KOPT-K1 (cell line): Measurements from ENCODE around the gene VPS9D1.

Experiments
- H3K27ac ChIP-seq: fragments of 200-600 bp; sonication (generic); 2 replicates; pipeline ENCODE4 v1.5.1; 2016; ENCODE audit warnings: antibody characterized with exemption, mild to moderate bottlenecking, low read depth, low read length; ENCODE audit not compliant: poor library complexity, severe bottlenecking
- H3K36me3 ChIP-seq: fragments of 200-600 bp; sonication (generic); 2 replicates; pipeline ENCODE4 v1.5.1; 2017; ENCODE audit warnings: antibody characterized with exemption, mild to moderate bottlenecking, low read length, moderate library complexity; ENCODE audit not compliant: insufficient read depth
- H3K9me3 ChIP-seq: fragments of 200-600 bp; sonication (generic); 2 replicates; pipeline ENCODE4 v1.5.1; 2017; ENCODE audit warnings: antibody characterized with exemption, low read length, mild to moderate bottlenecking; ENCODE audit not compliant: insufficient read depth, poor library complexity, severe bottlenecking

Gene VPS9D1, protein sequence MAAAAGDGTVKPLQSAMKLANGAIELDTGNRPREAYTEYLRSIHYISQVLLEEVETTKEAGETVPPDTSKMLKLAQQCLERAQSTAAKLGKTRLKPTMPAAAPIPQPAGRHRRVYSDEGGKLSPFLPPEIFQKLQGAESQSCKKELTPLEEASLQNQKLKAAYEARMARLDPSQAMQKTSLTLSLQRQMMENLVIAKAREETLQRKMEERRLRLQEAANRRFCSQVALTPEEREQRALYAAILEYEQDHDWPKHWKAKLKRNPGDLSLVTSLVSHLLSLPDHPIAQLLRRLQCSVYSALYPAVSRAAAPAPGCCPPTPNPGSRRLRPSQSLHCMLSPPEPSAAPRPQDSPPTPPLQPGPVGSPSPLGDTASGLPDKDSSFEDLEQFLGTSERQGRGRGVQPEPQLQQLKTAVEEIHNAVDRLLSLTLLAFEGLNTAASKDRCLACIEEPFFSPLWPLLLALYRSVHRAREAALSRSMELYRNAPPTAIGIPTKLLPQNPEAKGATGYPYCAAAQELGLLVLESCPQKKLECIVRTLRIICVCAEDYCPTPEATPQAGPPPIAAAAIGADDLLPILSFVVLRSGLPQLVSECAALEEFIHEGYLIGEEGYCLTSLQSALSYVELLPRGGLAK

DNA sequence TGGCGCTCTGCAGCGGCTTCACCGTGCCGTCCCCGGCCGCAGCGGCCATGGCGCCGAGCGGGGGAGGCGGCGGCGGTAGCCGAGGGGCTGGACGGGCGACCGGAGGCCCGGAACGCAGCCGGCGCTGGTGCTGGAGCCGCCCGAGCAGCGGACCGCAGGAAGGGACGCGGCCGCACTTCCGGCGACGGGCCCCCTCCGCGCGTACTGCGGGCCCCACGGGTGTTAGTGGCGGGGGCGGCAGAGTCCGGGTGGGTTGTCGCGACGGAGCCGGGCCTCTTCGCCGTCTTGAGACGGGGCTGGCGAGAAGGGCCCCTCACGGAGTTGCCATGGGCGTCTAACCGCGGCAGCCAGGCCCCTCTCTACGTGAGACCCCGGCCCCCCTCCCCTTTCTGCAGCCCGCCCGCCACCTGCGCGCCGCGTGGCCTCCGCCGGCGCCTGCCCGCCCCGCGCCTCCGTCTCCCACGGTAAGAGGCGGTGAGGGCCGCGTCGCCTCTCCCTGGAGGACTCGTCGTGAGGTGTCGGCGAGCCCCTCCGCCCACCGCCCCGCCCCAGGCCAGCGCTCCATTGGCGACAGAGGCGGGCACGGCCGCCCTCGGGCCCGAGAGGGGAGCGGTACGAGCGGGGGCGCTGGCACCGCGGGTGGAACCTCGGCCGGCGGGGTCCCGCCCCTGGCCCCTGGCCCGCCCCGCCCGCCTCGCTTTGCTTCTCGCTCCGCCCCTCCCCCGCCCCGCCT lies at the start of gene VPS9D1, which contains the start of gene ZNF276:
VPS9D1 (minus strand) TSS at position 86 of the 733 bp plus-strand sequence; CDS start at position 49, 37 bp downstream.
ZNF276 (plus strand) TSS at position 725 of the 733 bp plus-strand sequence. CDS start 104 bp downstream, outside the sequence.
- H3K9me3 ChIP-seq, result no peaks in the 10 kb centered on the region
- peak within 1 kb of the TSS; percentile 99 for H3K27ac ChIP-seq
- H3K36me3 ChIP-seq, result peaks cover 47% of the 10 kb centered on the region

DNA sequence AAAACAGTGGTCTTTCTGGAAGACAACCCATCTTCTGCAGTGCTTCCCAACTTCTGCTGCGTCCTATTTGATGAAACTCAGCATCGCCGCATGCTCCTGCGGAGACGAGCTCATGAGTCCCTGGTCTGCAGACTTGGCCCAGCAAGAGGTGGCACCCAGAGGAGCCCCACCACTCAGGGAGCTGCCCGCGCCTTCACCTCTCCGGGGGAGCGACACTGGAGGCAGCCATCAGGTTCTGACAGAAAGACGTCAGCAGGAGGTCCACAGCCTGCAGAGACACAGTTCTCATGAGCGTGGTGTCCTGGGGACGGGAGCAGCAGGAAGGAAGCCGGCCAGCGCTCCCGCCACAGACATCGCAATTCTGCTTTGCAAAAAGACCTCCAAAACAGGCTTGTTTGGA lies 49.7 kb upstream of the VPS9D1 start:
- H3K27ac ChIP-seq, result no peak overlapping the region
- peaks cover 99% of the 10 kb centered on the region for H3K36me3 ChIP-seq
- H3K9me3 ChIP-seq, result no peaks in the 10 kb centered on the region

DNA sequence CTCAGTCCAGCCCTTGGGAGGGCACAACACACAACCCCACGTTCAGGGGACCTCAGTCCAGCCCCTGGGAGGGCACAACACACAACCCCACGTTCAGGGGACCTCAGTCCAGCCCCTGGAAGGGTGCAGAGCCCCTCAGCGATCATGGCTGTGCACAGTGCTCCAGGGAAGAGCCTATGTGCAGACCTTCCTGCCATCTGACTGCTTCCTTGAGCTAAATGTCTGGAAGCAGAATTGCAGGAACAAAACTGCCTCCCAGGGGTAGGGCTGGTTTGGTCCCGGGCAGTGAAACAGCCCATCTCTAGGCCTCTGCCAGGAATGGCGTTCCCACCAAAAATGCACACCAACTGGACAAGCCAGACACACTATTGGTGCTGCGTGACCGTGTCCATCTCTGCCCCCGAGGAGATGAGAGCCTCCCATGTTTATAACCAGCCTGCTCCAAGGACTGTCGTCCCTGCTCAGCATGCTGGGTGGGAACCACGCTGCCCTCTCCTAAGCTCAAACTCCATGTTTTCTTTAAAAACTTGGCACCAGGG lies 44.7 kb upstream of the VPS9D1 start:
- no peaks in the 10 kb centered on the region for H3K9me3 ChIP-seq
- peaks cover 95% of the 10 kb centered on the region for H3K36me3 ChIP-seq
- no peak overlapping the region for H3K27ac ChIP-seq

DNA sequence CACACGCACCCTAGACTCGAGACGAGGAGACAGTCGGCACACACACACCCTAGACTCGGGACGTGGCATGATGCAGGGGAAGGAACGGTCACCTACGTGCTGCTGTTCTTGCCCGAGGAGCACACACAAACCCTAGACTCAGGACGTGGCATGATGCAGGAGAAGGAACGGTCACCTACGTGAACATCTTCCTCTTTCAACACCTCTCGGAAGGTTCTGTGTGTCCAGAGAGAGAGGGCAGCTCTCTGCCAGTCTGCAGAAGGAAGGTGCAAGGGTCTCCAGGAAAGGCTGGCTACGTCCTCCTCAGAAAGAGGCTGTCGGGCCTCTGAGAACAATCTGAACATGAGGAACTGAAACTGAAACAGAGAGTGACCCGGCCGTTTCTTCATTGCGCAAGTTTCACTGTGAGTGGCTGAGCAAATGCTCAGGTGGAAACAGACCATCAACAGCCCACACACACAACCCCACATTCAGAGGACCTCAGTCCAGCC lies 44.1 kb upstream of the VPS9D1 start:
- Histone ChIP-seq H3K27ac (no peak overlapping the region), H3K36me3 (peaks cover 95% of the 10 kb centered on the region), H3K9me3 (no peaks in the 10 kb centered on the region)

DNA sequence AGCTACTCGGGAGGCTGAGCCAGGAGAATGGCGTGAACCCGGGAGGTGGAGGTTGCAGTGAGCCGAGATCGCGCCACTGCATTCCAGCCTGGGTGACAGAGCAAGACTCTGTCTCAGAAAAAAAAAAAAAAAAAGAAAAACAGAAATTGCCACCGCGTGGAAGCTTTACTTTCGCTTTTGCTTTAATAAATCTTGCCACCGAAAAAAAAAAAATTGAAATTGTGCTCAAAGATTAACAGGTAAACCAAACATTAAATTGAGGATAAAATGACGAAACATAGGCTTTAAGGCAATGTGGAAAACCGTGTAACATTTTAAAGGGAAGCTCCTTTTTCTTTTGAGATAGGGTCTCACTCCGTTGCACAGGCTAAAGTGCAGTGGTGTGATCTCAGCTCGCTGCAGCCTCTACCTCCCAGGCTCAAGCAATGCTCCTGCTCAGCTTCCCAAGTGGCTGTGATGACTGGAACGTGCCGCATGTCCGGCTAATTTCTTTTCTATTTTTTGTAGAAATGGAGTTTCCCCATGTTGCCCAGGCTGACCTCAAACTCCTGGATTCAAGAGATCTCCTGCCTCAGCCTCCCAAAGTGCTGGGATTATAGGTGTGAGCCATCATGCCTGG lies 40.7 kb upstream of the VPS9D1 start:
- Histone ChIP-seq H3K36me3 (peaks cover 95% of the 10 kb centered on the region), H3K27ac (peak overlapping the region; percentile 58), H3K9me3 (no peaks in the 10 kb centered on the region)

DNA sequence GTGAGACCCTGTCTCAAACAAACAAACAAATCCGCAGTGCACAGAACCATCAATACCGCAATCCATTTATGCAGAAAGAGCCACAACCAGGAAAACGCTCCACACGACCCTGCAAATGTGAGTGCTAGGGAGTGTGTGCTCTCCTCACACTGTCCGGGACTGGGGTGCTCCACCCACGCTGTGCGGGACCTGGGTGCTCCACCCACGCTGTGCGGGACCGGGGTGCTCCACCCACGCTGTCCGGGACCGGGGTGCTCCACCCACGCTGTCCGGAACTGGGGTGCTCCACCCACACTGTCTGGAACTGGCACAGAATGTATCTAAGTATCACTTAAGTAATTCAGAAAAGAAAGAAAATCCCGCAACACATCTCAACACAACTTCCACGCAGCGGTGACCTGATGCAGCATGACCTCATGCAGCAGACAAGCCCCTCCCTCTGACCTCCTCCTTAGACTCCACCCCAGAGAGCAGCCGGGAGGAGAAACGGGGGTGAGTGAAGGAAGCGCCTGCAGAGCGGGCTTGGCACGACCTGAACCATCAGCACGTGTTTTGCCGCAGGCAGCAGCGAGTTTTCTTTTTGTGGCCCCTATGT lies 39.1 kb upstream of the VPS9D1 start:
- Histone ChIP-seq H3K9me3 (no peaks in the 10 kb centered on the region), H3K36me3 (peaks cover 96% of the 10 kb centered on the region), H3K27ac (no peak overlapping the region)

DNA sequence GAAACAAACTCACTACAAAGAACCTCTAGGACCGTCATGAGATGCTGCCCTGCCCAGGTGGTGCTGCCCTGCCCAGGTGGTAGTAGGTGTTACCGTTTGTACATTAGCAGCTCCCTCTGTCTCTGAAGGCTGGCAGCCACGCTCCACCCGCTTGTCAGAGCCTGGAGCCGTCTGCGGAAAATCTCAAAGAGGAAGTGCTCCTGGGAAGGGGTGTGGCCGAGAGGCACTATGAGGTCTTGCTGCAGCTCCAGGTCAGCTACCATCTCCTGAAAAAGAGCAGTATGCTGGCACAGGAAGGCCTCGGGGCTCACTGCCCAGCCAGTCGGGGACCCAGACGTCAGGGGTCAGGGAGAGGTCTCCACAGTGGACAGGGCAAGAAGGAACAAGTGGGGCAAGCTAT lies 28.9 kb upstream of the VPS9D1 start:
- H3K27ac ChIP-seq, result no peak overlapping the region
- H3K36me3 ChIP-seq, result peaks cover 97% of the 10 kb centered on the region

DNA sequence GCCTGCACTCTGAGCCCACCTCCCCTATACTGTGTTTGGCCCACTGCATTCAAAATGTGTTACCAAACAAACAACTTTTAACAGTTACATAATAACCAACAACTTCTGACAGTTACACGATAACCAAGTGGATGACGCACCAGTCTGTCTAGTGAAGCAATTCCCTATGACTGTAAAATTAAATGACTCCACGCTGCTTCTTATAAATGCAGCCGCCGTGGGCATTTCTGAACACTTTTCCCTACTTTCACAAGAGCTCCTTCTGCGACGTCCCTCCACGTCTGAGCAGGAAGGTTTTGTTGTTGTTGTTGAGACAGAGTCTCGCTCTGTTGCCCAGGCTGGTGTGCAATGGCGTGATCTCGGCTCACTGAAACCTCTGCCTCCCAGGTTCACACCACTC lies 28.2 kb upstream of the VPS9D1 start:
- H3K9me3 ChIP-seq, result no peaks in the 10 kb centered on the region
- peaks cover 97% of the 10 kb centered on the region for H3K36me3 ChIP-seq
- no peak overlapping the region for H3K27ac ChIP-seq

More for the DNA sequence above, 28.9 kb upstream of the VPS9D1 start:
- no peaks in the 10 kb centered on the region for H3K9me3 ChIP-seq

DNA sequence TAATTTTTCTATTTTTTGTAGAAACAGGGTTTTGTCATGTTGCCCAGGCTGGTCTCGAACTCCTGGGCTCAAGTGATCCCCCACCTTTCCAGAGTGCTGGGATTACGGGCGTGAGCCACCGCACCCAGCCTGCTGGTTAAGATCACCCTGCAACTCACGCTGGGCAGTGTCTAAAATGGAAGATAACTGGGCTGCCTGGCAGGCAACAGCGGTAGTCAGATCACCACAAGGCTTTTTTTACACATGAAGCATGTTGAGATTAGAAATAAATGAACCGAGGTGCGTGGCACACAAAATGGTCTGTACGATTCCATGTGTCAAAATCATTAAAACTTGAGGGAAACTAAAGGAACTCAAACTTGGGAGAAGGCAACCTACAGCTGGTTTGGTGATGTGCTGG lies 27.4 kb upstream of the VPS9D1 start:
- Histone ChIP-seq H3K36me3 (peaks cover 97% of the 10 kb centered on the region), H3K9me3 (no peaks in the 10 kb centered on the region), H3K27ac (no peak overlapping the region)

DNA sequence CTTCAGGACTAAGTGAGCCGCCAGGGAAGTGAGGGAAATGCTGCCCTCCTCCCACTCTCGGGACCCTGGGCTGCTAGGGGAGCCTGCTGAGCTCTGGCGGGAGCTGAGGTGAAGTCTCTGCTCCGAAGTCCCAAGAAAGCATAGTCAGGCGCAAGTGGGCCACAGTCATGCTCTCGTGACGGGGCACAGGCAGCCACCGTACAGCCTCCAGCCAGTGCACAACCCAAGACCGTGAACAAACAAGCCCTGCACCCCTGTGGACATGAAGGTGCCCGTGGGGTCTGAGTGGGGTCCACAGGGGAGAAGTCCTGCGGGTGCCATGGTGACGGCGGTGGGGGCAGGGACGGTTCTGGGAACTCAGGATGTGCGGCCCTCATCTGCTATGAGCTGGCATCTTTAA lies 25.3 kb upstream of the VPS9D1 start:
- H3K36me3 ChIP-seq, result peaks cover 97% of the 10 kb centered on the region
- no peak overlapping the region for H3K27ac ChIP-seq
- no peaks in the 10 kb centered on the region for H3K9me3 ChIP-seq

DNA sequence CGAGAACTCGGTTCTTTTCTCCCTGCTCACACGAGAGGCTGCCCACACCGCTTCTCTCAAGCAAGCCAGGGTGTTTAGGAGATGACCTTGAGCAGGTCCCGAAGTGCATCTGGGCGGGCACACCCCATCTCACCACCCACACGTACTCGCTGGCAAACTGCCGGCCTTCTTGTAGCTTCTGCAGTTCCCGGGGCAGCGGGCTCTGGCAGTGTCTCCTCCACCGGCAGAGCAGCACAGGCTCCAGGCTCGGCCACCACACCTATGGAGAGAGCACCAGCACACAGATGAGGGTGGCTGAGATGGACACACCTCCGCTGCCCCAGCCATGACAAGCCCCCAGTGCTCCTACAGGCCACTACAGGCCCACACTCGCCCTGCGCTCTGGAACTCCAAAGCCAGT lies 24.1 kb upstream of the VPS9D1 start:
- peaks cover 97% of the 10 kb centered on the region for H3K36me3 ChIP-seq
- no peak overlapping the region for H3K27ac ChIP-seq
- H3K9me3 ChIP-seq, result no peaks in the 10 kb centered on the region

DNA sequence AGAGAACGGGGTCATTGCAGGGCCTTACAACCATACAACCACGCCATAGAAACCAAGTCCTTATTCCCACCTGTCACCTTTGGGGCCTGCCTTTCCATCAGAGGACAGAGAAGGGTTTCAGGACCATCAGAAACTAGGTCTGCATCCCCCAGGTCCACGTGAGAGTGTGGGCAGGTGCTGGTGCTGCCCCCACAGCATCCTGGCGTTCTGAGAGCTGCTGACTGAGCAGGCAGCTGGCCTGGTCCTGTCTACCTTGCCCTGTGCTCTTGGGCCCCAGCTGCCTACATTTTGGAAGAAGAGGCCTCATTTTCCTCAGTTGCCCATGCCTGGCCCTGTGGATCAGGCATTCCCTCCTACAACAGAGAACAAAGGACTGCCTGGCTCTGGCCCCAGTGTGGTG lies 22.2 kb upstream of the VPS9D1 start:
- Histone ChIP-seq H3K27ac (no peak overlapping the region), H3K36me3 (peaks cover 97% of the 10 kb centered on the region), H3K9me3 (no peaks in the 10 kb centered on the region)

DNA sequence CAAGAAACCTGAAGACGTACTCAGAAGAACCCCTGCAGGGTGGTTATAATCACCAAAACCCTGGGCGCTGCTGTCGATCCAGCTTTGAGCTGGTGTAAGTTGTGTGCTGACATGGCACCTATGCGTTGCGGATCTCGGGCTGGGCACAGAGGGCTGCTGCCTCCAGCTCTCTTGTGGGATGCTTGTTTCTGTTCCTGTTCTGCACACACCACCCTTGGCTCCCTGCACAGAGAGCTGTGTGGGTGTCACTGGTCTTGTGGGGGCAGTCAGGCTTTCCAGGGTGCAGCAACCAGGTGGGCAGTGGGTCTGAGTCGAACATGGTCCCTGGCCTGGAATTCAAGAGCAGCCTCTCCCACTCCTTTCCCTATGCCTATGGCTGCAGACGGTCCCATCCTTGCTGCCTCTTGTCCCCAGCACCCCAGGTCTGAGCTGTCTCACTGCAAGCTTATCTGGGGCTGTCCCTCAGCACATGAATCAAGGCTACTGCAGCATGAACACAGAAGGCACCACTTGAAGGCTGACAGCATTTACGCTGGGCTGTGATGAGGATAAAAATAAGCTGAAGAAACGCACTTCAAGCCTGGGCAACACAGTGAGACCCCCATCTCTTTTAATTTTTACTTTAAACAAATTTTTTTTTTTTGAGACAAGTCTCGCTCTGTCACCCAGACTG lies 20.8 kb upstream of the VPS9D1 start:
- no peak overlapping the region for H3K27ac ChIP-seq
- H3K36me3 ChIP-seq, result peaks cover 97% of the 10 kb centered on the region
- H3K9me3 ChIP-seq, result no peaks in the 10 kb centered on the region

DNA sequence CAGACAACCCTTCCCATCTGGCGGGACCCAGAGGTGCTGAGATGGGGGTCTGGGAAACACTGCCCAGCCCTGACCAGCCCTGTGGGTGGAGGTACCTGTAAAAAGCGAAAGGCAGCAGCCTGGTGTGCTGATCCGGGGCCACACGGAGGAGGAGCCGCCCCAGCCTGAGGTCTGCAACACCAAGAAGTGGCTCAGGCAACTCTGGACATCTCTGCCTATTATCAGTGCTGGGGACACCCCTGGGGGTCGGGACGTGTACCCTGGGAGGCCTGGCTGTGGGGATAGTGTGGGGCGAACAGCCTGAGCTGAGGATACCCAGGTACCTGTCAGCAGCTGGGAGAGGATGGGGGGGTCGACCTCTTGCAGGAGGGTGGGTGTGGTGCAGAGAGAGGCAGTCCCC lies 18.7 kb upstream of the VPS9D1 start:
- no peaks in the 10 kb centered on the region for H3K9me3 ChIP-seq
- no peak overlapping the region for H3K27ac ChIP-seq

More for the DNA sequence above, 18.7 kb upstream of the VPS9D1 start:
- peaks cover 99% of the 10 kb centered on the region for H3K36me3 ChIP-seq
